ENCODE measurements around the gene ACSF3.

The ACSF3 gene

GRCh38 chr16:89144681-89145080 lies 51.0 kb downstream of the ACSF3 start:
- H3K4me3 ChIP-seq (ENCODE audit: low read length), result no peak overlapping the region
- no peak for DNase-seq (ENCODE audit: low read depth)
- no peak for TF ChIP-seq CTCF (conservative IDR thresholded peaks at IDR 0.05; ENCODE audit: low read length)

DNA sequence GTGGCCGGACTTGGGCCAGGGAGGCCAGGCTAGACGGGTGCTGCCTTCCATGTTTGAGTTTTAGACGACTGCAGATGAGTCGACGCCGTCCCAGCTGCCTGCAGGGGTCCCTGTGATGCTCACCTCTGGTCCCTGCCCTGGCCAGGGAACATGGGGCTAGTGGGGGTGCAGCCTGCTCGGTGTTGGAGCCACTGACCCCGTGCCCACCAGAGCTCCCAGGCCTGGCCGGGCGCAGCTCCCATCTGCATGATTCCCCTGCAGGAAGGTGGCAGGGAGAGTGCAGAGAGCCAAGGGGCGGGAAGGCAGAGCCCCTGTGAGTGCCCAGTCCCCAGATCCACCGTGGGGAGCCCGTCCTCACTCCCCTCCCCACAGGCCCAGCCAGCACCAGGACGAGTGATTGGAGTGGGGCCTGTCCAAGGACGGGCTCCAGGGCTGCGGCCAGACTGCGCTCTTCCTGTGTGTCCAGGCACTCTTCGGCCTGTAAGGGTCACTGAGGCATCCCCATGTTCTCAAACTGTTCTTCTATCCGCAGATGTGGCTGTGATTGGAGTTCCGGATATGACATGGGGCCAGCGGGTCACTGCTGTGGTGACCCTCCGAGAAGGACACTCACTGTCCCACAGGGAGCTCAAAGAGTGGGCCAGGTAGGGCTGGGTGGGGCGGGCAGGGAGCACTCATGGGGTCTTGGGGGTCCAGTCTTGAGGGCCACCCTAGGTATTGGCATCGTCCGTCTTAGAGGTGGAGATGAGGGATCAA lies 51.9 kb downstream of the ACSF3 start:
- DNase-seq (ENCODE audit: low read depth), result no peak
- TF ChIP-seq CTCF (conservative IDR thresholded peaks at IDR 0.05; ENCODE audit: low read length), result no peak
- H3K4me3 ChIP-seq (ENCODE audit: low read length), result no peak overlapping the region

DNA sequence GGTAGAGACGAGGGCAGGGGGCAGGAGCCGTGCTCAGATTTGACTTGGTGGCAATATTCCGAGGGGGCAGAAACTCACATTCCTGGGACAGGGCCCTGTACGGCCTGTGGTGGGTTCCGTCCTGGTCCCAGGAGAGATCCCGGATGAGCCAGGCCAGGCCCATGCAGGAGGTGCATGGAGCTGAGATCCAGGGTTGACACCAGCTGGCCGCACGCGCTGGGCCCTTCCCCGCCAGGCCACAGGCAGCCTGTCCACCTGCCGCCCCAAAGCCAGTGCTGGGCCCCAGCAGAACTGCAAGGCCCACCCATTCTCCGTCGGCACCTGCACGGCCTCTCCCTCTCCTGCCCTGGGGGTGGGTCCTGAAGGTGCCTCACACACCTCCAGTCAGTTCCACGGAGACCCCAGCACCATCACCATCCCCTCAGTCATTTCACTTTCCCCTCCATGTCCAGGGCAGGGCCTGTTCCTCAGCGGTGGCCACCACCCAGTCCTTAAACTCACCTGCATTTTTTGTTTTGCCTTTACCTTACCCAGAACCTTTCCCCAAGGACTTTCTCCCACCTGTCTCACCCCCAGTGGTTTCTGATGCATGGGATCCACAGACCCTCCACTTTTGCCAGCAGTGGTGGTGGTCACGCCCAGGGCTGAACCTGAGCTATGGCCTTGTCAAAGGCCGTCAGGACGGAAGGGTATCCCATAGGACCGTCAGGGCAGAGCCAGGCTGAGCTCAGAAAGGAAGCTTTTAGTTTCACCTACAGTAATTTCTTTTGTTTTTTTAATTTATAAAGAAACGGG lies 52.8 kb downstream of the ACSF3 start:
- no peak for DNase-seq (ENCODE audit: low read depth)
- H3K4me3 ChIP-seq (ENCODE audit: low read length), result no peak overlapping the region
- TF ChIP-seq CTCF (conservative IDR thresholded peaks at IDR 0.05; ENCODE audit: low read length), result no peak

DNA sequence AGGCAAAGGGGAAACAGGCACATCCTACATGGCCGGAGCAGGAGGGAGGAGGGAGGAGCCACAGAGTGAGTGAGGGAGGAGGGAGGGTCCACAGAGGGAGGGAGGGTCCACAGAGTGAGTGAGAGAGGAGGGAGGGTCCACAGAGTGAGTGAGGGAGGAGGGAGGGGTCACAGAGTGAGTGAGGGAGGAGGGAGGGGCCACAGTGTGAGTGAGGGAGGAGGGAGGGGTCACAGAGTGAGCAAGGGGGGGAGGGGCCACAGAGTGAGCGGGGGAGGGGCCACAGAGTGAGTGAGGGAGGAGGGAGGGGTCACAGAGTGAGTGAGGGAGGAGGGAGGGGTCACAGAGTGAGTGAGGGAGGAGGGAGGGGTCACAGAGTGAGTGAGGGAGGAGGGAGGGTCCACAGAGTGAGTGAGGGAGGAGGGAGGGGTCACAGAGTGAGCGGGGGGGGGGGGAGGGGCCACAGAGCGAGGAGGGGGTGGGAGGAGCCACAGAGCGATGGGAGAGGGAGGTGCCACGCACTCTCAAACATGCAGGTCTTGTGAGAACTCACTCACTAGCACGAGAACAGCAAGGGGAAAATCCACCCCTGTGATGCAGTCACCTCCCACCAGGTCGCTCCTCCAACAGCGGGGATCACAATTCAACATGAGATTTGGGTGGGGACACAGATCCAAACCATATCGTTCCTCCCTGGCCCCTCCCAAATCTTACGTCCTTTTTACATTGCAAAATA lies 53.6 kb downstream of the ACSF3 start:
- no peak for DNase-seq (ENCODE audit: low read depth)
- no peak overlapping the region for H3K4me3 ChIP-seq (ENCODE audit: low read length)
- no peak for TF ChIP-seq CTCF (conservative IDR thresholded peaks at IDR 0.05; ENCODE audit: low read length)

- no peak for TF ChIP-seq CTCF (conservative IDR thresholded peaks at IDR 0.05; ENCODE audit: low read length)
- H3K4me3 ChIP-seq (ENCODE audit: low read length), result no peak overlapping the region
- no peak for DNase-seq (ENCODE audit: low read depth)
These were observed 55.7 kb downstream of the ACSF3 start for GRCh38 chr16:89149386-89149785.

- no peak for DNase-seq (ENCODE audit: low read depth)
- no peak for TF ChIP-seq CTCF (conservative IDR thresholded peaks at IDR 0.05; ENCODE audit: low read length)
These were observed 56.6 kb downstream of the ACSF3 start for GRCh38 chr16:89150090-89150835.

More at GRCh38 chr16:89150090-89150835, 56.6 kb downstream of the ACSF3 start:
- no peak overlapping the region for H3K4me3 ChIP-seq (ENCODE audit: low read length)
